Measurements from ENCODE around the gene IL3.

The IL3 gene

GRCh38 chr5:132069561-132069960 is 9.1 kb downstream of the IL3 start:
- no peak overlapping the region for H3K4me3 ChIP-seq
- TF ChIP-seq CTCF (IDR thresholded peaks at IDR 0.05): no peak
- no peak overlapping the region for H3K27ac ChIP-seq
- no peak for DNase-seq (ENCODE audit: low spot score)

GRCh38 chr5:132069994-132070393 is 9.5 kb downstream of the IL3 start:
- no peak for DNase-seq (ENCODE audit: low spot score)
- TF ChIP-seq CTCF (IDR thresholded peaks at IDR 0.05): no peak

DNA sequence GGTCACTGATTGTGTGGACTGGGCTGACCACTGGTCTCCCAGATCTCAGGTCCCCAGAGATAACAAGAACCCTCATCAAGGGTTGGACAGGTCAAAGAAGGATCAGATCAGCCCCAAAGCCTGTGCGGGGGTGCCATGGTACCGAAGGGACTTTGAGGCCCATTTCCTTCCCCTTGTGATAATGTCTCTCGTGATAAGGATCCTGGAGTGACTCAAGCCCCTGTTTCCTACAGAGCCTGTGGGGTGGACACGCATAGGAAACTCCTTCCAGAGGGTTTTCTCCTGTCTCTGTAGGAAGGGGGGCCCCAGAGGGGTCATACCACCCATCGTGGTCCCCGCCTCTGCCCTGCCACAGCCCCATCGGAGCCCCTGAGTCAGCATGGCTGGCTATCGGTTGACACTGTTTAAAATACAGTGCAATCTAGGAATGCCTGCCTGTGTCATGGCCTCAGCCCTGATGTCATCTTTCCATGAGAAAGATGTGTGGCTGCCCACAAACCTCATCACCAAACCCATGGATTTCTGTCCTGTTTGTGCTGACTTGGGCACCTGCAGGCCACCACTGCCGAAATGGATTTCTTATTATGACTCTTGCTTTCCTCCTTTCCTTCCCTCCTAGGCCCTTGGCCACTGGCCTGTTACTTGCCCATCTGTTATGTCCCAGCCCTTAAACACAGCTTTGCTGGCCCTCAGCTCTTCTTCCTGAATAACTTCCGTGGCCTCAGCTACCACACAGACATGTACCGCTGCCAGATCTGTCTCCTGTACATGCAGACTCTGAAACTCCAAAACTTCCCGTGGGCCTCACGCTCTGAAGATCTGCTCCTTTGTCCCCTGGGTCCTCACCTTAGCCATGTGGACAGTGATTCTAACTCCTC is 10.2 kb downstream of the IL3 start:
- no peak for TF ChIP-seq CTCF (IDR thresholded peaks at IDR 0.05)
- no peak for DNase-seq (ENCODE audit: low spot score)
- no peak overlapping the region for H3K4me3 ChIP-seq
- no peak overlapping the region for H3K27ac ChIP-seq

More at GRCh38 chr5:132069994-132070393, 9.5 kb downstream of the IL3 start:
- H3K27ac ChIP-seq: no peak overlapping the region
- no peak overlapping the region for H3K4me3 ChIP-seq

GRCh38 chr5:132071338-132071707 is 10.9 kb downstream of the IL3 start:
- TF ChIP-seq CTCF (IDR thresholded peaks at IDR 0.05): no peak
- no peak overlapping the region for H3K27ac ChIP-seq
- H3K4me3 ChIP-seq: no peak overlapping the region
- DNase-seq (ENCODE audit: low spot score): no peak

DNA sequence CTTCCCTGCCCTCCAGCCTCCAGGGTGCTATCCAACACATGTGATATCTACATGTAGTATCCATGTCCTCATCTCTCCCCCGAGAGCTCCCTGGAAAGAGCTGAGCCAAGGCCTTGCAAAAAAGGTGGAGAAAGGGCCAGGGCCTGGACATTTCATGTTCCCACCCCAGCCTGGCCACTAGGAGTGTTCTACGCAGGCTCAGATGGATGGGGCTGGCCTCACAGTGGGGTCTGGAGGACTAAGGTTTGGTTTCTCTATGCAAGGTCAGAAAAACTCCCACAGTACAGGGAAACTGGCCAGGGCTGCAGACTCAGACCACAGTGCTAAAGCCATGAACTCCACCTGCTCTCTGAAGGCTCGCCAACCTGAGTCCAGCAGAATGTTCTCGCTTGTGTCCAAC is 11.6 kb downstream of the IL3 start:
- no peak for TF ChIP-seq CTCF (IDR thresholded peaks at IDR 0.05)
- DNase-seq (ENCODE audit: low spot score): no peak
- Histone ChIP-seq H3K4me3 (no peak overlapping the region), H3K27ac (no peak overlapping the region)

DNA sequence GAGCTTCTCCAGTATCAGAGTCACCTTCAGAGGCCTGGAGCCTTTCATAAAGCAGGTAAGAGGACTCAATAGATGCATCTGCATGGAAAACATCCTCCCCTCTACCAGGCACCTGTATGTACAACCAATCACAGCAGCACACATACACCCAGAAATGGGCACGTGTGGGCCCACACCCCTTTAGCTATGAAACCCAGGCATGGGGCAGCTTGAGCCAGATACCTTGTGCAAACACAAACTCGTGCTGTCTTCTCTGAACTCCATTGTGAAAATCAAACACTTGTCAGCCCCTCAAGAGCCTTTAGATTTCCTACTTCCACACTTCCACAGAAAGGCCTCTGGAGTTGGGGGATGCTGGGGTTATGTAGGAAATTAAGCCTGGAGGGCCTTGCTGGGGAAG is 12.1 kb downstream of the IL3 start:
- Histone ChIP-seq H3K27ac (no peak overlapping the region), H3K4me3 (no peak overlapping the region)
- TF ChIP-seq CTCF (IDR thresholded peaks at IDR 0.05): no peak
- no peak for DNase-seq (ENCODE audit: low spot score)
